PC-3 (cell line): ENCODE results near the gene SAP30BP.

Experiments
- CTCF ChIP-seq: fragments of 300-600 bp; sonication (generic); conservative IDR thresholded peaks from 2 replicates; pipeline ENCODE4 v1.5.1; 2017; ENCODE audit warnings: antibody characterized with exemption, low read depth, mild to moderate bottlenecking, low read length
- EZH2 ChIP-seq: fragments of 300-600 bp; sonication (generic); IDR thresholded peaks from one replicate; pipeline ENCODE4 v1.6.1; 2017; ENCODE audit warnings: antibody characterized with exemption, mild to moderate bottlenecking, low read length; ENCODE audit not compliant: unreplicated experiment

- no peak for TF ChIP-seq CTCF
- TF ChIP-seq EZH2: no peak
Observed at GRCh38 chr17:75624714-75625345, 42.3 kb upstream of the SAP30BP start.
